Measurements from ENCODE around the gene CNKSR3.

Gene CNKSR3

GRCh38 chr6:154373971-154374370 lies 136.5 kb downstream of the CNKSR3 start:
- no peak overlapping the region for H3K4me3 ChIP-seq (replicated peaks; ENCODE audit: insufficient read depth, low read length)
- no peak for TF ChIP-seq GABPA (IDR thresholded peaks at IDR 0.05; ENCODE audit: low read depth)
- no peak for TF ChIP-seq REST (IDR thresholded peaks at IDR 0.05; ENCODE audit: insufficient replicate concordance, low read depth)
- TF ChIP-seq CTCF (IDR thresholded peaks at IDR 0.05; ENCODE audit: insufficient read depth, low read length): no peak
- TF ChIP-seq SPI1 (IDR thresholded peaks at IDR 0.05; ENCODE audit: borderline replicate concordance, low read depth): no peak
- TF ChIP-seq POLR2AphosphoS5 (IDR thresholded peaks at IDR 0.05; ENCODE audit: low read depth): no peak
- no peak overlapping the region for H3K27ac ChIP-seq (replicated peaks)
- no peak for DNase-seq (ENCODE audit: low read depth in 1 of 2, low spot score in 1 of 2)
- no peaks in the 10 kb centered on the region for H3K27me3 ChIP-seq (ENCODE audit: insufficient read depth, poor library complexity, severe bottlenecking)

GRCh38 chr6:154371281-154371680 lies 139.2 kb downstream of the CNKSR3 start:
- H3K4me3 ChIP-seq (replicated peaks; ENCODE audit: insufficient read depth, low read length): no peak overlapping the region
- DNase-seq (ENCODE audit: low read depth in 1 of 2, low spot score in 1 of 2): peak; percentile 32 to 73
- H3K27ac ChIP-seq (replicated peaks): no peak overlapping the region
- TF ChIP-seq CTCF (IDR thresholded peaks at IDR 0.05; ENCODE audit: insufficient read depth, low read length): no peak
- no peak for TF ChIP-seq GABPA (IDR thresholded peaks at IDR 0.05; ENCODE audit: low read depth)
- no peak for TF ChIP-seq REST (IDR thresholded peaks at IDR 0.05; ENCODE audit: insufficient replicate concordance, low read depth)
- no peak for TF ChIP-seq SPI1 (IDR thresholded peaks at IDR 0.05; ENCODE audit: borderline replicate concordance, low read depth)
- no peak for TF ChIP-seq POLR2AphosphoS5 (IDR thresholded peaks at IDR 0.05; ENCODE audit: low read depth)
- H3K27me3 ChIP-seq (ENCODE audit: insufficient read depth, poor library complexity, severe bottlenecking): no peaks in the 10 kb centered on the region

GRCh38 chr6:154370545-154370944 lies 139.9 kb downstream of the CNKSR3 start:
- Histone ChIP-seq H3K27me3 (ENCODE audit: insufficient read depth, poor library complexity, severe bottlenecking) (no peaks in the 10 kb centered on the region), H3K4me3 (replicated peaks; ENCODE audit: insufficient read depth, low read length) (no peak overlapping the region), H3K27ac (replicated peaks) (peak overlapping the region; percentile 32; the same call in 1 of the 2 replicates)
- TF ChIP-seq SPI1 (IDR thresholded peaks at IDR 0.05; ENCODE audit: borderline replicate concordance, low read depth): no peak
- no peak for TF ChIP-seq POLR2AphosphoS5 (IDR thresholded peaks at IDR 0.05; ENCODE audit: low read depth)
- TF ChIP-seq REST (IDR thresholded peaks at IDR 0.05; ENCODE audit: insufficient replicate concordance, low read depth): no peak
- peak; percentile 42 for TF ChIP-seq CTCF (IDR thresholded peaks at IDR 0.05; ENCODE audit: insufficient read depth, low read length)
- DNase-seq (ENCODE audit: low read depth in 1 of 2, low spot score in 1 of 2): peak; percentile 49 to 62

All from HL-60 (cell line).